ENCODE data around the gene SLC7A5.
"Not testable (repeated sequence)": the region's sequence is repeated elsewhere in the genome, so short reads cannot be mapped to it uniquely, and the experiment has no call there.

The SLC7A5 gene

GRCh38 chr16:87887931-87888330 is 18.6 kb upstream of the SLC7A5 start:
- H3K4me3 ChIP-seq (ENCODE audit: low read depth, low read length); H3K27ac ChIP-seq (ENCODE audit: extremely low read depth, low read depth, low read length); H3K9me3 ChIP-seq (ENCODE audit: control insufficient read depth, insufficient read depth, low read depth, low read length); H3K4me1 ChIP-seq (ENCODE audit: control insufficient read depth, insufficient read depth, low read length); H3K36me3 ChIP-seq (ENCODE audit: control insufficient read depth in 2 of 2, insufficient read depth in 1 of 2, low read length in 2 of 2): not testable (repeated sequence)
- ChIA-PET CTCF (interaction anchor here (0.6 to 1.5 kb wide), 3 partner anchors 12 to 38 kb away, joined by 3 to 7 read pairs (median 3); no protein-coding TSS in a partner anchor), POLR2A (interaction anchor here (0.7 kb wide), 1 partner anchor 58 kb away, joined by 4 read pairs; no protein-coding TSS in a partner anchor)

GRCh38 chr16:87885371-87885967 is 16.2 kb upstream of the SLC7A5 start:
- POLR2A ChIA-PET; H3K4me3 ChIP-seq (ENCODE audit: low read depth, low read length); CTCF ChIA-PET; H3K27ac ChIP-seq (ENCODE audit: extremely low read depth, low read depth, low read length); H3K36me3 ChIP-seq (ENCODE audit: control insufficient read depth in 2 of 2, insufficient read depth in 1 of 2, low read length in 2 of 2); H3K4me1 ChIP-seq (ENCODE audit: control insufficient read depth, insufficient read depth, low read length); H3K9me3 ChIP-seq (ENCODE audit: control insufficient read depth, insufficient read depth, low read depth, low read length): not testable (repeated sequence)

- Histone ChIP-seq H3K36me3 (ENCODE audit: control insufficient read depth in 2 of 2, insufficient read depth in 1 of 2, low read length in 2 of 2) (no peaks in the 10 kb centered on the region), H3K9me3 (ENCODE audit: control insufficient read depth, insufficient read depth, low read depth, low read length) (no peaks in the 10 kb centered on the region), H3K27ac (ENCODE audit: extremely low read depth, low read depth, low read length) (no peak overlapping the region), H3K4me1 (ENCODE audit: control insufficient read depth, insufficient read depth, low read length) (no peaks in the 10 kb centered on the region), H3K4me3 (ENCODE audit: low read depth, low read length) (no peak overlapping the region)
- ChIA-PET POLR2A (no interaction called here), CTCF (interaction anchor here (0.7 to 3.0 kb wide), 3 partner anchors 11 to 103 kb away, joined by 3 to 10 read pairs (median 6); no protein-coding TSS in a partner anchor)
- no peak for TF ChIP-seq ZNF510 (tag by site-specific recombination; IDR thresholded peaks at IDR 0.05; ENCODE audit: insufficient replicate concordance)
- no peak for TF ChIP-seq ZNF558 (tag by site-specific recombination; IDR thresholded peaks at IDR 0.05)
- no peak for TF ChIP-seq ZNF600 (tag by site-specific recombination; IDR thresholded peaks at IDR 0.05)
- no peak for TF ChIP-seq ZNF473 (tag by site-specific recombination; IDR thresholded peaks at IDR 0.05)
- no peak for TF ChIP-seq ZNF791 (tag by site-specific recombination; IDR thresholded peaks at IDR 0.05)
- TF ChIP-seq GLI4 (tag by site-specific recombination; IDR thresholded peaks at IDR 0.05) = no peak
- TF ChIP-seq TCF7L2 (IDR thresholded peaks at IDR 0.05; ENCODE audit: borderline replicate concordance, low read depth, low read length) = no peak
- TF ChIP-seq RBAK (tag by site-specific recombination; IDR thresholded peaks at IDR 0.05) = no peak
- TF ChIP-seq ZNF274 (IDR thresholded peaks at IDR 0.05; ENCODE audit: low read length) = no peak
- TF ChIP-seq ZNF274 (tag by site-specific recombination; IDR thresholded peaks at IDR 0.05; ENCODE audit: borderline replicate concordance) = no peak
- TF ChIP-seq ZNF175 (tag by site-specific recombination; IDR thresholded peaks at IDR 0.05) = no peak
- no peak for TF ChIP-seq ZNF391 (tag by site-specific recombination; IDR thresholded peaks at IDR 0.05; ENCODE audit: borderline replicate concordance, low read depth)
- TF ChIP-seq ZNF670 (tag by site-specific recombination; IDR thresholded peaks at IDR 0.05; ENCODE audit: low read depth) = no peak
- no peak for TF ChIP-seq ZNF692 (tag by site-specific recombination; IDR thresholded peaks at IDR 0.05)
- no peak for TF ChIP-seq ZNF248 (tag by site-specific recombination; IDR thresholded peaks at IDR 0.05)
- no peak for TF ChIP-seq EGR2 (tag by site-specific recombination; IDR thresholded peaks at IDR 0.05; ENCODE audit: low read depth)
- no peak for TF ChIP-seq ZNF777 (tag by site-specific recombination; IDR thresholded peaks at IDR 0.05; ENCODE audit: borderline replicate concordance)
- no peak for TF ChIP-seq ZNF223 (tag by site-specific recombination; IDR thresholded peaks at IDR 0.05)
These were observed 13.2 kb upstream of the SLC7A5 start for GRCh38 chr16:87882436-87883019.
